Lower leg skin (tissue), 3 donors: ENCODE data around the gene RHBDD2.

ENCODE experiments used
- CTCF ChIP-seq, 3 donors: fragments of 450-650 bp; IDR thresholded peaks; one replicate each; pipeline ENCODE4 v1.5.1; 2016; ENCODE audit warnings: antibody characterized with exemption in 3 of 3, mild to moderate bottlenecking in 3 of 3, moderate library complexity in 2 of 3
- POLR2A ChIP-seq, 2 donors: fragments of 450-650 bp; IDR thresholded peaks; one replicate each; pipeline ENCODE4 v1.6.1; 2016 to 2017; ENCODE audit warnings: antibody characterized with exemption in 2 of 2, mild to moderate bottlenecking in 1 of 2, moderate library complexity in 1 of 2

- TF ChIP-seq CTCF (IDR thresholded peaks at IDR 0.05), result no peak
- no peak for TF ChIP-seq POLR2A (IDR thresholded peaks at IDR 0.05)
Observed at GRCh38 chr7:75850235-75850634, 28.6 kb upstream of the RHBDD2 start.
